ENCODE data around the gene COL4A1. TPM values are rescaled to one million over a fixed set of nuclear protein-coding genes. Genes with fewer than 3 reads are reported as not detected.

COL4A1 gene
- total RNA-seq, 1 donor from 2014 or later: 105 TPM

DNA sequence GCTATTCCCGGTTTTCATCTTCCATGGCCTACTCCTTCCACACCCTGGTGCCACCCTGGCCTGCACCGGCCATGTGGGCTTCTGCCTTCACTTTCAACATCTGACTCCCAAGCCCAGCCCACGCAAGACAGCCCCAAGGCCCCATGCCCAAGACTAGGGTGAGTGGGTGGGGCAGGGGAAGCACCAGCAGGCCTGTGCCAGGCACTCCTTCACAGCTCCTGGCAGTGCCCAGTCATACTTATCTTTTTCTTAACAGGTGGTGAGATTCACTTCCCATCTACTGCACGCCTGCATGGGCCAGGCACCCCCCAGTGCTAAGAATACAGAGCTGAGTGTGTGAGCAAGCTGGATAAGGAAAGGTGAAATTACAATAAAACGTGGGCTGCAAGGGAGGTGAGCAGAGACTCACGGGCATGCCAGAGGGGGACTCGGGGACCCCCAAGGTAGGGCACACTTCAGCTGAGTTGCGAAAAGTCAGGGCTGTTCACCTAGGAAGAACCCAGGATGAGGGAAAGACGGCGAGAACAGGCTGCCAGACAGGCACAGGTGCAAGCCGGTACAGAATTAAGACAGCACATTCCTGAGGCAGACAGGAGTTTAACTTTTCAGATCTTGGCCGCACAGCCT lies 55.7 kb downstream of the COL4A1 start:
- Histone ChIP-seq H3K4me2 (no peak overlapping the region), H3K36me3 (no peaks in the 10 kb centered on the region), H3K9me3 (ENCODE audit: low read depth) (no peaks in the 10 kb centered on the region), H4K20me1 (ENCODE audit: low read depth) (peaks cover 24% of the 10 kb centered on the region), H3K9ac (no peak overlapping the region), H2AFZ (replicated peaks) (no peak overlapping the region), H3K4me3 (no peak overlapping the region), H3F3A (ENCODE audit: low read depth) (peaks cover 12% of the 10 kb centered on the region), H3K27me3 (no peaks in the 10 kb centered on the region), H3K4me1 (no peaks in the 10 kb centered on the region), H3K79me2 (ENCODE audit: low read depth) (peaks cover 4% of the 10 kb centered on the region), H3K27ac (no peak overlapping the region)
- peaks cover 4% of the 10 kb centered on the region for H3K36me3 Mint-ChIP-seq
- H3K9me3 Mint-ChIP-seq: peaks cover 3% of the 10 kb centered on the region
- DNase-seq (ENCODE audit: low spot score): no peak
- TF ChIP-seq EZH2 (IDR thresholded peaks at IDR 0.05) (no peak), EZH2phosphoT487 (IDR thresholded peaks at IDR 0.05) (no peak)
- TF ChIP-seq, protein P1, sequence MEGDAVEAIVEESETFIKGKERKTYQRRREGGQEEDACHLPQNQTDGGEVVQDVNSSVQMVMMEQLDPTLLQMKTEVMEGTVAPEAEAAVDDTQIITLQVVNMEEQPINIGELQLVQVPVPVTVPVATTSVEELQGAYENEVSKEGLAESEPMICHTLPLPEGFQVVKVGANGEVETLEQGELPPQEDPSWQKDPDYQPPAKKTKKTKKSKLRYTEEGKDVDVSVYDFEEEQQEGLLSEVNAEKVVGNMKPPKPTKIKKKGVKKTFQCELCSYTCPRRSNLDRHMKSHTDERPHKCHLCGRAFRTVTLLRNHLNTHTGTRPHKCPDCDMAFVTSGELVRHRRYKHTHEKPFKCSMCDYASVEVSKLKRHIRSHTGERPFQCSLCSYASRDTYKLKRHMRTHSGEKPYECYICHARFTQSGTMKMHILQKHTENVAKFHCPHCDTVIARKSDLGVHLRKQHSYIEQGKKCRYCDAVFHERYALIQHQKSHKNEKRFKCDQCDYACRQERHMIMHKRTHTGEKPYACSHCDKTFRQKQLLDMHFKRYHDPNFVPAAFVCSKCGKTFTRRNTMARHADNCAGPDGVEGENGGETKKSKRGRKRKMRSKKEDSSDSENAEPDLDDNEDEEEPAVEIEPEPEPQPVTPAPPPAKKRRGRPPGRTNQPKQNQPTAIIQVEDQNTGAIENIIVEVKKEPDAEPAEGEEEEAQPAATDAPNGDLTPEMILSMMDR (IDR thresholded peaks at IDR 0.05): no peak
- no peak overlapping the region for H3K4me3 Mint-ChIP-seq
- no peak overlapping the region for H3K27ac Mint-ChIP-seq
- peaks cover 4% of the 10 kb centered on the region for H3K27me3 Mint-ChIP-seq (ENCODE audit: insufficient read depth, low read depth)
- peaks cover 25% of the 10 kb centered on the region for H3K4me1 Mint-ChIP-seq

DNA sequence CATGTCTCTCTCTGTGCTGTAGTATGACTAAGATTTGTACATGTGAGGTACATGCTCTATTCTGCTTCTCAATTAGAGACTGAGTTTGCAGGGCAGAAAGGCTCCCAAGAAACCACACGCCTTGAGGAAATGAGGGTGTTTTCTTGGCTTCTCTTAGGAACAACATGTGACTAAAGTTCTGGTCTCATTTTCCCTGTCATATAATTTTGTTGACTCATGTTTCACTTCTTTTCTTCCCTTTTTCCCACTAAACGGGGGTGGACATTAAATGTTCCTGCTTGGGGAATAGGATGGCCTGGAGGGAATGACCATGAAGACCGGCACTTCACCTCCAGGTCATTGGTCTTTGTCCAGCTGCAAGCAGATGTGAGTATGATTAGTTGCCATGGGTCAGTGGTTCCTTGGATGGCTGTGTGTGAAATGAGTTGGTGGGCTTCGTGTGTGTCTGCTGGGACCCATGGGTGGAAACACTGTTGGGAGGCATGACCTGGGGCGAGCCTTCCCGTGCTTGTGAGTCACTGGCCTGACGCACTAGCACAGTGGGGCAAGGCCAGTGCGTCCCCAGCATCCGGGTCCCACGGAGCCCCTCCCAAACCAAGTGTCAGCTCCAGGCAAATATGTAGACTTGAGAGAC lies 56.6 kb downstream of the COL4A1 start:
- Mint-ChIP-seq H3K4me3 (no peak overlapping the region), H3K9me3 (no peaks in the 10 kb centered on the region)
- DNase-seq (ENCODE audit: low spot score): no peak

DNA sequence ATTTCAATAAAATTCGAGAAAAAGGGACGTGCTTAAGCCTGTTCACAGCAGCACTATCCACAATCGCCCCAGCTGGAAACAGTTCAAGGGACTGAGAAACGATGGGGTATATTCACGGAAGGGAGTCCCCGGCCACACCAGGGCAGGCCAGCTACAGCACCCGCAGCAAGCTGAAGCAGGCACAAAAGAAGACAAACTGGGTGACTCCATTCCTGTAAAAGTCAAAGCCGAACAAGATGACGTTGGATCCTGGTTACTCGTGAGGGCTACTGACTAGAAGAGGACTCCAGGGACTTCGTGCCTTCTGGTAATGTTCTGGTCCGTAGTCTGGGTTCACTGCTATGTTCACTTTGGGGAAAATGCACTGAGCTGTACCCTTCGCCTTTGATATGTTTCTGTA lies 57.6 kb downstream of the COL4A1 start:
- Mint-ChIP-seq H3K27ac (peak overlapping the region; percentile 6), H3K4me1 (peaks cover 20% of the 10 kb centered on the region), H3K36me3 (peaks cover 4% of the 10 kb centered on the region), H3K9me3 (no peaks in the 10 kb centered on the region), H3K4me3 (no peak overlapping the region), H3K27me3 (ENCODE audit: insufficient read depth, low read depth) (peaks cover 2% of the 10 kb centered on the region)
- H2AFZ ChIP-seq (replicated peaks): no peak overlapping the region
- no peaks in the 10 kb centered on the region for H3K4me1 ChIP-seq
- peaks cover 7% of the 10 kb centered on the region for H3F3A ChIP-seq (ENCODE audit: low read depth)
- H3K9me3 ChIP-seq (ENCODE audit: low read depth): no peaks in the 10 kb centered on the region
- peaks cover 4% of the 10 kb centered on the region for H3K79me2 ChIP-seq (ENCODE audit: low read depth)
- H3K4me2 ChIP-seq: no peak overlapping the region
- no peak overlapping the region for H3K27ac ChIP-seq
- no peaks in the 10 kb centered on the region for H3K36me3 ChIP-seq
- no peaks in the 10 kb centered on the region for H3K27me3 ChIP-seq
- TF ChIP-seq EZH2phosphoT487 (IDR thresholded peaks at IDR 0.05) (no peak), EZH2 (IDR thresholded peaks at IDR 0.05) (no peak)
- TF ChIP-seq, protein P1 (IDR thresholded peaks at IDR 0.05): no peak
- no peak for DNase-seq (ENCODE audit: low spot score)
- no peak overlapping the region for H3K4me3 ChIP-seq
- peaks cover 14% of the 10 kb centered on the region for H4K20me1 ChIP-seq (ENCODE audit: low read depth)
- no peak overlapping the region for H3K9ac ChIP-seq

More for the DNA sequence above, 56.6 kb downstream of the COL4A1 start:
- Histone ChIP-seq H3K27ac (no peak overlapping the region), H3F3A (ENCODE audit: low read depth) (peaks cover 12% of the 10 kb centered on the region), H3K36me3 (no peaks in the 10 kb centered on the region), H3K4me3 (no peak overlapping the region), H4K20me1 (ENCODE audit: low read depth) (peaks cover 24% of the 10 kb centered on the region), H3K4me1 (no peaks in the 10 kb centered on the region), H3K9me3 (ENCODE audit: low read depth) (no peaks in the 10 kb centered on the region), H3K9ac (no peak overlapping the region), H2AFZ (replicated peaks) (no peak overlapping the region), H3K79me2 (ENCODE audit: low read depth) (peaks cover 4% of the 10 kb centered on the region), H3K27me3 (no peaks in the 10 kb centered on the region), H3K4me2 (no peak overlapping the region)
- Mint-ChIP-seq H3K4me1 (peaks cover 25% of the 10 kb centered on the region), H3K27ac (no peak overlapping the region), H3K27me3 (ENCODE audit: insufficient read depth, low read depth) (peaks cover 4% of the 10 kb centered on the region), H3K36me3 (peaks cover 4% of the 10 kb centered on the region)
- TF ChIP-seq, protein P1 (IDR thresholded peaks at IDR 0.05): no peak
- TF ChIP-seq EZH2 (IDR thresholded peaks at IDR 0.05) (no peak), EZH2phosphoT487 (IDR thresholded peaks at IDR 0.05) (no peak)

Data from neural progenitor cell (in vitro differentiated cells).